NAMALWA (cell line): ENCODE measurements around the gene MAP7.

Experiments used
- DNase-seq: peaks from one replicate; pipeline ENCODE4 v3.0.0-alpha.2; 2015; ENCODE audit warnings: low spot score

MAP7 gene

GRCh38 chr6:136294621-136295020, 255.6 kb downstream of the MAP7 start:
- no peak for DNase-seq
